Pancreas (tissue), 10 donors: ENCODE results near the gene POT1. TPM values are rescaled to one million over a fixed set of nuclear protein-coding genes. Genes with fewer than 3 reads are reported as not detected.

Source experiments
- ATAC-seq, 4 donors: fragments of 200-7000 bp; cut with Tn5 transposase; one replicate each; pipeline versions ENCODE4 v1.8.0 to v1.9.1; 2020; ENCODE audit warnings: mild to moderate bottlenecking in 4 of 4, moderate library complexity in 4 of 4
- DNase-seq, 6 donors: peaks; one replicate each; pipeline ENCODE4 v3.0.0-alpha.2; 2020
- FAIRE-seq: peaks from 2 replicates; lab custom pipeline; 2012; peaks lifted over from hg19 to GRCh38; lab: Jason Lieb, UNC
- H3K27ac ChIP-seq, 4 donors: fragments of 200-600 bp; sonication (generic); 1 replicate in 3 of 4; 2 replicates in 1 of 4; pipeline versions ENCODE4 v1.5.0 to v1.8.0; 2020
- H3K27me3 ChIP-seq, 4 donors: fragments of 200-600 bp; one replicate each; pipeline ENCODE4 v1.8.0; 2021
- H3K36me3 ChIP-seq, 3 donors: fragments of 200-600 bp; sonication (generic) in 1 of 3; one replicate each; pipeline versions ENCODE4 v1.5.0 to v1.8.0; 2020 to 2021
- H3K4me1 ChIP-seq, 3 donors: fragments of 200-600 bp; one replicate each; pipeline ENCODE4 v1.8.0; 2021
- H3K4me3 ChIP-seq, 4 donors: fragments of 200-600 bp; sonication (generic) in 2 of 4; one replicate each; pipeline versions ENCODE4 v1.5.0 to v1.8.0; 2020 to 2021
- H3K9me3 ChIP-seq, 4 donors: fragments of 200-600 bp; one replicate each; pipeline ENCODE4 v1.8.0; 2021
- WGBS, 2 donors: extraction: QIAGEN DNeasy Blood & Tissue Kit; methylation state at CpG; one replicate each; pipeline ENCODE4 v1.1.7; 2013; 5-methylcytosine and 5-hydroxymethylcytosine counted together
- intact Hi-C, 3 donors: fragments of 100-400 bp; cut with DNase I; formaldehyde crosslinking; loops; one replicate each; pipeline versions ENCODE4 v1.11.1 to v1.14.2; 2022
- polyA plus RNA-seq, 2 donors: library from polyadenylated mRNA; stranded (reverse); fragments of 200-250 nt; gene quantifications; one replicate each; pipeline ENCODE4 v1.2.3, GENCODE V29; 2013
- total RNA-seq, 6 donors: library from RNA; stranded (reverse); fragmentation: NEBNext Ultra II Directional in 4 of 6; extraction: Animal tissue kit (Norgen Biotek cat#: 25700) in 4 of 6; gene quantifications; one replicate each; pipeline versions ENCODE4 v1.2.1 to v1.2.4, GENCODE V29; 2021 to 2023
- TF ChIP-seq, protein P1 (sequence below), 4 donors: fragments of 200-600 bp; sonication (generic) in 3 of 4; IDR thresholded peaks; one replicate each; pipeline versions ENCODE4 v1.5.0 to v1.8.0; 2021; ENCODE audit warnings: antibody characterized with exemption in 4 of 4
- donor health status: healthy with polysubstance abuse.
- donor health status: DM: no; HTN: no; CAD: no; lungs with moderate emphysema.
- donor health status: DM: no; HTN: no; CAD: no.
- donor health status: control.
- donor health status: control.
- donor health status: Bipolar disorder and iron deficiency.
- donor health status: DM: yes; HTN: yes; CAD: no.
- donor health status: DM: no; HTN: no; CAD: no.
- donor health status: DM: no; HTN: no; CAD: no.
- donor health status: DM: yes; HTN: yes; CAD: no.

The POT1 gene
- total and polyA plus RNA-seq, 8 donors = 2.5 to 9.8 (median 7.2) TPM

DNA sequence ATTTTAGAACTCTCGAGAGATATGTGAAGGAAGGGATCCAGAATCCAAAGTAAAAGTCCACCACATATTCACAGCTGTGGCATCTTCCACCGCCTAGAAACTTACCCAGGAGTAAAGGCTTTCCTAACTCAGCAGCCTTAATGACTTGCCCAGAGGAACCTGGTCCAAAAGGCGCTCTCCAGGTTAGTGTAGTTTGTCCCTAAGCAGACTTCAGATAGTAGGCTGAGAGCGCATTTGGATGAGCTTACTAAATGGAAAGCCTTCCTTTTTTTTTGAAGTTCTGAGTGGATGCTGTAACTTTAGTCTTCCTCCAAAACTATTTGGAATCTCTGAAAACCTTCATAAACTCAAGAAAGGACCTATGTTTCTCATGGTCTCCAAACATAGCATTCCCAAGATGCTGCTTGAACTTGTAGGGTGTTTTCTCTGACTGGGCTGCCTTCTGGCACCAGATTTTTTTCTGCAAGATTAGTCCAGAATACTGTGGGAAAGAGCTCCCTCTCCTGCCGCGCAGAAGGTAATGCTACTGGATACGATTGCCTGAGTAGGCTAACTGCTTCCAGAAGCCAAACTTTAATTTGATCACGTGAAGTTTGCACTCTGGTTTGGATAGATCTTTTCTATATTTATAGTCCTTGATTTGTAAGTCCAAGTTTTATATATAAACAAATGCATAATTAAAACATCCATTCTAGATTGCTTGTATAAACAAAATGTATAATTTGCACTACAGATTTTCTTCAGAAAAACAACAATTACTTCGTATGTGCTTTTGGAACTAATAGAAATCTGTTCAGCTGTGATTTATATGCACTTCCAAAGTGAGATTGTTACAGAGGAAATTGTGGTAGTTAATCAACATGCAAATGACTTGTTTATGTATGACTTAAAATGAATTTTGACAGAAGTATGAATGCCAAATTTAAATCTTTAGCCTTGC is 144.5 kb downstream of the POT1 start:
- DNase-seq (peak in 4 of 6 donors; percentile 29 to 61 (median 42)), FAIRE-seq (peak; percentile 68), ATAC-seq (peak; percentile 75 to 98 (median 94))
- Histone ChIP-seq H3K36me3 (no peaks in the 10 kb centered on the region), H3K4me1 (no peaks in the 10 kb centered on the region), H3K9me3 (no peaks in the 10 kb centered on the region), H3K27me3 (no peaks in the 10 kb centered on the region), H3K4me3 (no peak overlapping the region), H3K27ac (no peak overlapping the region)
- TF ChIP-seq, protein P1, sequence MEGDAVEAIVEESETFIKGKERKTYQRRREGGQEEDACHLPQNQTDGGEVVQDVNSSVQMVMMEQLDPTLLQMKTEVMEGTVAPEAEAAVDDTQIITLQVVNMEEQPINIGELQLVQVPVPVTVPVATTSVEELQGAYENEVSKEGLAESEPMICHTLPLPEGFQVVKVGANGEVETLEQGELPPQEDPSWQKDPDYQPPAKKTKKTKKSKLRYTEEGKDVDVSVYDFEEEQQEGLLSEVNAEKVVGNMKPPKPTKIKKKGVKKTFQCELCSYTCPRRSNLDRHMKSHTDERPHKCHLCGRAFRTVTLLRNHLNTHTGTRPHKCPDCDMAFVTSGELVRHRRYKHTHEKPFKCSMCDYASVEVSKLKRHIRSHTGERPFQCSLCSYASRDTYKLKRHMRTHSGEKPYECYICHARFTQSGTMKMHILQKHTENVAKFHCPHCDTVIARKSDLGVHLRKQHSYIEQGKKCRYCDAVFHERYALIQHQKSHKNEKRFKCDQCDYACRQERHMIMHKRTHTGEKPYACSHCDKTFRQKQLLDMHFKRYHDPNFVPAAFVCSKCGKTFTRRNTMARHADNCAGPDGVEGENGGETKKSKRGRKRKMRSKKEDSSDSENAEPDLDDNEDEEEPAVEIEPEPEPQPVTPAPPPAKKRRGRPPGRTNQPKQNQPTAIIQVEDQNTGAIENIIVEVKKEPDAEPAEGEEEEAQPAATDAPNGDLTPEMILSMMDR (IDR thresholded peaks at IDR 0.05) = peak; percentile 34 to 75 (median 64)
- 34 to 36% methylated on average over 9 of the region's 9 CpGs for WGBS, 2 donors
- intact Hi-C loops = no loop called here

GRCh38 chr7:124783271-124783670 is 146.4 kb downstream of the POT1 start:
- no peak overlapping the region for H3K27ac ChIP-seq
- FAIRE-seq (no peak), DNase-seq (no peak), ATAC-seq (no peak)
- 73 to 84% methylated on average over 5 of the region's 5 CpGs for WGBS, 2 donors
- H3K27me3 ChIP-seq = no peaks in the 10 kb centered on the region
- intact Hi-C loops = no loop called here
- H3K9me3 ChIP-seq = no peaks in the 10 kb centered on the region
- no peaks in the 10 kb centered on the region for H3K4me1 ChIP-seq
- no peaks in the 10 kb centered on the region for H3K36me3 ChIP-seq
- TF ChIP-seq, protein P1 (IDR thresholded peaks at IDR 0.05) = no peak
- H3K4me3 ChIP-seq = no peak overlapping the region

- TF ChIP-seq, protein P1 (IDR thresholded peaks at IDR 0.05) = no peak
- ATAC-seq = no peak
- no peaks in the 10 kb centered on the region for H3K9me3 ChIP-seq
- H3K27ac ChIP-seq = no peak overlapping the region
- no peaks in the 10 kb centered on the region for H3K36me3 ChIP-seq
- no peak for FAIRE-seq
- WGBS, 2 donors = 75 to 78% methylated on average over 12 of the region's 12 CpGs
- H3K4me1 ChIP-seq = no peaks in the 10 kb centered on the region
- intact Hi-C loops = no loop called here
- no peaks in the 10 kb centered on the region for H3K27me3 ChIP-seq
- no peak overlapping the region for H3K4me3 ChIP-seq
- DNase-seq = no peak
These were observed 147.5 kb downstream of the POT1 start for GRCh38 chr7:124781907-124782734.

GRCh38 chr7:124781418-124781817 is 148.2 kb downstream of the POT1 start:
- no peak for DNase-seq
- no peak for FAIRE-seq
- WGBS, 2 donors = 70 to 86% methylated on average over 2 of the region's 2 CpGs
- Histone ChIP-seq H3K36me3 (no peaks in the 10 kb centered on the region), H3K9me3 (no peaks in the 10 kb centered on the region), H3K27me3 (no peaks in the 10 kb centered on the region), H3K27ac (no peak overlapping the region), H3K4me3 (no peak overlapping the region), H3K4me1 (no peaks in the 10 kb centered on the region)
- no peak for ATAC-seq
- TF ChIP-seq, protein P1 (IDR thresholded peaks at IDR 0.05) = no peak
- intact Hi-C loops = no loop called here
